Endothelial cell of umbilical vein (primary cell): ENCODE results near the gene RPS8.

ENCODE experiments used
- CTCF ChIP-seq, 2 donors: IDR thresholded peaks; 1 replicate in 1 of 2; 2 replicates in 1 of 2; pipeline ENCODE4 v1.5.1; 2011; ENCODE audit warnings: low read length in 2 of 2, mild to moderate bottlenecking in 2 of 2, moderate library complexity in 2 of 2, control low read depth in 1 of 2, inconsistent platforms in 1 of 2, low read depth in 1 of 2; ENCODE audit not compliant: insufficient read depth in 1 of 2; ENCODE audit errors: extremely low read depth in 1 of 2
- EZH2 ChIP-seq: IDR thresholded peaks from 2 replicates; pipeline ENCODE4 v1.6.1; 2012; ENCODE audit warnings: borderline replicate concordance, low read depth, mild to moderate bottlenecking, moderate library complexity, low read length, inconsistent platforms; ENCODE audit not compliant: severe bottlenecking
- GATA2 ChIP-seq: IDR thresholded peaks from 2 replicates; pipeline ENCODE4 v1.7.0; 2011; ENCODE audit warnings: low read depth, mild to moderate bottlenecking, moderate library complexity, mixed read lengths, low read length; ENCODE audit not compliant: insufficient read length, insufficient read depth
- JUN ChIP-seq: IDR thresholded peaks from 2 replicates; pipeline ENCODE4 v1.6.1; 2011; ENCODE audit warnings: borderline replicate concordance, low read depth; ENCODE audit not compliant: insufficient read length, insufficient read depth
- POLR2A ChIP-seq: IDR thresholded peaks from 2 replicates; pipeline ENCODE4 v1.6.1; 2012; ENCODE audit warnings: low read depth, mild to moderate bottlenecking, control low read depth, low read length
- POLR2AphosphoS5 ChIP-seq: IDR thresholded peaks from 2 replicates; pipeline ENCODE4 v1.6.1; 2012; ENCODE audit warnings: low read depth, mild to moderate bottlenecking, control low read depth, low read length, moderate library complexity; ENCODE audit not compliant: insufficient read depth

- peak; percentile 93 to 96 for TF ChIP-seq CTCF (IDR thresholded peaks at IDR 0.05; ENCODE audit: extremely low read depth in 1 of 2, insufficient read depth in 1 of 2, low read depth in 1 of 2, low read length in 2 of 2)
- no peak for TF ChIP-seq GATA2
- peak; percentile 100 for TF ChIP-seq POLR2AphosphoS5
- peak; percentile 100 for TF ChIP-seq POLR2A
- no peak for TF ChIP-seq JUN
- no peak for TF ChIP-seq EZH2
Observed at GRCh38 chr1:44799770-44800584, 24.6 kb downstream of the RPS8 start, which contains the start of gene PLK3.
